ENCODE data around the gene FAM219A.

Gene FAM219A

GRCh38 chr9:34490760-34491159, 32.4 kb upstream of the FAM219A start:
- H3K36me3 ChIP-seq (ENCODE audit: control insufficient read depth in 2 of 2, insufficient read depth in 1 of 2, low read length in 2 of 2), result no peaks in the 10 kb centered on the region
- ChIA-PET CTCF (interaction anchor here (0.7 to 2.7 kb wide), 8 partner anchors 9 to 101 kb away, joined by 3 to 18 read pairs (median 4); no protein-coding TSS in a partner anchor), POLR2A (no interaction called here)
- H3K4me3 ChIP-seq (ENCODE audit: low read depth, low read length), result no peak overlapping the region
- no peaks in the 10 kb centered on the region for H3K4me1 ChIP-seq (ENCODE audit: control insufficient read depth, insufficient read depth, low read length)
- no peaks in the 10 kb centered on the region for H3K9me3 ChIP-seq (ENCODE audit: control insufficient read depth, insufficient read depth, low read depth, low read length)
- no peak overlapping the region for H3K27ac ChIP-seq (ENCODE audit: extremely low read depth, low read depth, low read length)
- TF ChIP-seq ZNF394 (tag by site-specific recombination; IDR thresholded peaks at IDR 0.05; ENCODE audit: borderline replicate concordance) (no peak), ZNF704 (tag by site-specific recombination; IDR thresholded peaks at IDR 0.05) (no peak), ZNF529 (tag by site-specific recombination; IDR thresholded peaks at IDR 0.05; ENCODE audit: insufficient replicate concordance) (no peak), SETDB1 (IDR thresholded peaks at IDR 0.05; ENCODE audit: insufficient read length, low read length) (no peak)

- H3K4me3 ChIP-seq (ENCODE audit: low read depth, low read length), result no peak overlapping the region
- ChIA-PET POLR2A (no interaction called here), CTCF (interaction anchor here (0.7 to 2.0 kb wide), 7 partner anchors 10 to 102 kb away, joined by 3 to 10 read pairs (median 4); no protein-coding TSS in a partner anchor)
- no peaks in the 10 kb centered on the region for H3K4me1 ChIP-seq (ENCODE audit: control insufficient read depth, insufficient read depth, low read length)
- H3K27ac ChIP-seq (ENCODE audit: extremely low read depth, low read depth, low read length), result no peak overlapping the region
- H3K36me3 ChIP-seq (ENCODE audit: control insufficient read depth in 2 of 2, insufficient read depth in 1 of 2, low read length in 2 of 2), result no peaks in the 10 kb centered on the region
- no peak for TF ChIP-seq INSM2 (tag by site-specific recombination; IDR thresholded peaks at IDR 0.05)
- no peak for TF ChIP-seq SALL2 (tag by site-specific recombination; IDR thresholded peaks at IDR 0.05; ENCODE audit: borderline replicate concordance)
- TF ChIP-seq ZNF302 (tag by site-specific recombination; IDR thresholded peaks at IDR 0.05; ENCODE audit: low read depth), result no peak
- no peaks in the 10 kb centered on the region for H3K9me3 ChIP-seq (ENCODE audit: control insufficient read depth, insufficient read depth, low read depth, low read length)
Measured at GRCh38 chr9:34490360-34490759, 32.0 kb upstream of the FAM219A start.

- H3K27ac ChIP-seq (ENCODE audit: extremely low read depth, low read depth, low read length), result no peak overlapping the region
- no peaks in the 10 kb centered on the region for H3K36me3 ChIP-seq (ENCODE audit: control insufficient read depth in 2 of 2, insufficient read depth in 1 of 2, low read length in 2 of 2)
- H3K4me3 ChIP-seq (ENCODE audit: low read depth, low read length), result no peak overlapping the region
- ChIA-PET POLR2A (no interaction called here), CTCF (interaction anchor here (0.9 kb wide), 1 partner anchor 83 kb away, joined by 3 read pairs; no protein-coding TSS in a partner anchor)
- TF ChIP-seq ZSCAN30 (tag by site-specific recombination; IDR thresholded peaks at IDR 0.05) (no peak), ZNF37A (tag by site-specific recombination; IDR thresholded peaks at IDR 0.05) (no peak), ZNF776 (tag by site-specific recombination; IDR thresholded peaks at IDR 0.05; ENCODE audit: borderline replicate concordance) (no peak), ZNF596 (tag by site-specific recombination; IDR thresholded peaks at IDR 0.05) (no peak), ZNF513 (tag by site-specific recombination; IDR thresholded peaks at IDR 0.05) (no peak), ZNF548 (tag by site-specific recombination; IDR thresholded peaks at IDR 0.05) (no peak), ZNF24 (tag by site-specific recombination; IDR thresholded peaks at IDR 0.05) (no peak), GLIS2 (tag by site-specific recombination; IDR thresholded peaks at IDR 0.05) (no peak), ZNF416 (tag by site-specific recombination; IDR thresholded peaks at IDR 0.05) (no peak), PBX3 (CRISPR knock-in tag; IDR thresholded peaks at IDR 0.05) (no peak), ZNF473 (tag by site-specific recombination; IDR thresholded peaks at IDR 0.05) (no peak), AEBP2 (tag by site-specific recombination; IDR thresholded peaks at IDR 0.05; ENCODE audit: borderline replicate concordance) (no peak), ZNF394 (tag by site-specific recombination; IDR thresholded peaks at IDR 0.05; ENCODE audit: borderline replicate concordance) (no peak), ZNF433 (tag by site-specific recombination; IDR thresholded peaks at IDR 0.05; ENCODE audit: low read depth) (no peak), GFI1B (tag by site-specific recombination; IDR thresholded peaks at IDR 0.05) (no peak), ZNF48 (tag by site-specific recombination; IDR thresholded peaks at IDR 0.05) (no peak), ZNF223 (tag by site-specific recombination; IDR thresholded peaks at IDR 0.05) (no peak)
- H3K9me3 ChIP-seq (ENCODE audit: control insufficient read depth, insufficient read depth, low read depth, low read length), result no peaks in the 10 kb centered on the region
- no peaks in the 10 kb centered on the region for H3K4me1 ChIP-seq (ENCODE audit: control insufficient read depth, insufficient read depth, low read length)
Measured at GRCh38 chr9:34486572-34486971, 28.2 kb upstream of the FAM219A start.

Data from HEK293 (cell line).